Suppressor macrophage treated with lipopolysaccharide for 4 hours (primary cell): Measurements from ENCODE around the gene C7orf25.
"Not testable (repeated sequence)": the region's sequence is repeated elsewhere in the genome, so short reads cannot be mapped to it uniquely, and the experiment has no call there.

ENCODE experiments used
- DNase-seq: peaks from one replicate; pipeline ENCODE4 v3.0.0-alpha.2; 2020

The C7orf25 gene

GRCh38 chr7:42928754-42929153 is 16.9 kb upstream of the C7orf25 start:
- DNase-seq = no peak

GRCh38 chr7:42926204-42926603 is 14.3 kb upstream of the C7orf25 start:
- DNase-seq = peak; percentile 22

GRCh38 chr7:42925630-42926029 is 13.8 kb upstream of the C7orf25 start:
- no peak for DNase-seq

GRCh38 chr7:42924223-42924838 is 12.5 kb upstream of the C7orf25 start:
- peak; percentile 32 for DNase-seq

GRCh38 chr7:42922017-42922753 is 10.3 kb upstream of the C7orf25 start:
- DNase-seq = no peak

- DNase-seq = no peak
Measured at GRCh38 chr7:42915356-42915755, 3.5 kb upstream of the C7orf25 start.

GRCh38 chr7:42914421-42915045 is 2.7 kb upstream of the C7orf25 start:
- peak; percentile 67 for DNase-seq

GRCh38 chr7:42914009-42914408 is 2.1 kb upstream of the C7orf25 start:
- DNase-seq = no peak

GRCh38 chr7:42913591-42913990 is 1.7 kb upstream of the C7orf25 start:
- DNase-seq = no peak

- no peak for DNase-seq
Measured at GRCh38 chr7:42910306-42910705, 1.6 kb downstream of the C7orf25 start.

GRCh38 chr7:42907316-42907715 is 4.6 kb downstream of the C7orf25 start:
- no peak for DNase-seq

- DNase-seq = no peak
Measured at GRCh38 chr7:42906181-42906580, 5.7 kb downstream of the C7orf25 start.

GRCh38 chr7:42902331-42902730 is 9.5 kb downstream of the C7orf25 start:
- DNase-seq = no peak

- no peak for DNase-seq
Measured at GRCh38 chr7:42900842-42901241, 11.0 kb downstream of the C7orf25 start.

GRCh38 chr7:42893346-42894240 is 18.3 kb downstream of the C7orf25 start:
- DNase-seq = no peak

GRCh38 chr7:42886893-42887505 is 24.9 kb downstream of the C7orf25 start:
- peak; percentile 40 for DNase-seq

- peak; percentile 28 for DNase-seq
Measured at GRCh38 chr7:42886129-42886528, 25.7 kb downstream of the C7orf25 start.

- DNase-seq = not testable (repeated sequence)
Measured at GRCh38 chr7:42885183-42885582, 26.7 kb downstream of the C7orf25 start.

- no peak for DNase-seq
Measured at GRCh38 chr7:42883950-42884349, 27.9 kb downstream of the C7orf25 start.

- peak; percentile 55 for DNase-seq
Measured at GRCh38 chr7:42880392-42880791, 31.5 kb downstream of the C7orf25 start.

GRCh38 chr7:42878303-42878702 is 33.6 kb downstream of the C7orf25 start:
- no peak for DNase-seq

GRCh38 chr7:42877862-42878261 is 34.0 kb downstream of the C7orf25 start:
- DNase-seq = peak; percentile 26
